HepG2 (cell line): ENCODE data around the gene VCP. TPM values are rescaled to one million over a fixed set of nuclear protein-coding genes. Genes with fewer than 3 reads are reported as not detected.

Source experiments
- DDIT3 ChIP-seq: sonication (generic); formaldehyde crosslinking; IDR thresholded peaks from 2 replicates; pipeline ENCODE4 v1.4.0; 2020; ENCODE audit warnings: mild to moderate bottlenecking, missing genetic modification reagents
- DMAP1 ChIP-seq: IDR thresholded peaks from 2 replicates; pipeline ENCODE4 v1.6.1; 2016
- DZIP1 ChIP-seq: sonication (generic); formaldehyde crosslinking; IDR thresholded peaks from 2 replicates; pipeline ENCODE4 v1.5.0; 2020; ENCODE audit warnings: mild to moderate bottlenecking, missing genetic modification reagents
- GPN1 ChIP-seq: sonication (generic); formaldehyde crosslinking; IDR thresholded peaks from 2 replicates; pipeline ENCODE4 v1.5.1; 2020; ENCODE audit warnings: missing genetic modification reagents, borderline replicate concordance
- HIC2 ChIP-seq: sonication (generic); formaldehyde crosslinking; IDR thresholded peaks from 2 replicates; pipeline ENCODE4 v1.9.0; 2022; ENCODE audit warnings: low read depth, missing genetic modification reagents
- KLF12 ChIP-seq: sonication (generic); formaldehyde crosslinking; IDR thresholded peaks from 2 replicates; pipeline ENCODE4 v1.4.0; 2020; ENCODE audit warnings: missing genetic modification reagents, borderline replicate concordance
- KLF9 ChIP-seq: IDR thresholded peaks from 2 replicates; pipeline ENCODE4 v1.6.1; 2016; ENCODE audit warnings: low read depth
- MAZ ChIP-seq, 2 experiments: sonication (generic) in 1 of 2; formaldehyde crosslinking in 1 of 2; IDR thresholded peaks; 2 replicates each; pipeline versions ENCODE4 v1.5.0 to v1.6.1; 2012 to 2020; ENCODE audit warnings: low read depth in 2 of 2, mild to moderate bottlenecking in 2 of 2, borderline replicate concordance in 1 of 2, improper control_type of control experiment in 1 of 2, low read length in 1 of 2, missing genetic modification reagents in 1 of 2, moderate library complexity in 1 of 2
- MXD3 ChIP-seq: IDR thresholded peaks from 2 replicates; pipeline ENCODE4 v1.6.1; 2016; ENCODE audit warnings: mild to moderate bottlenecking, missing biosample characterization, missing genetic modification reagents
- PAX8 ChIP-seq: sonication (generic); formaldehyde crosslinking; IDR thresholded peaks from 2 replicates; pipeline ENCODE4 v1.8.0; 2022; ENCODE audit warnings: mild to moderate bottlenecking, missing genetic modification reagents, borderline replicate concordance
- POLR2A ChIP-seq, 2 experiments: IDR thresholded peaks; 2 replicates each; pipeline ENCODE4 v1.6.1; 2011; ENCODE audit warnings: low read depth in 2 of 2, low read length in 2 of 2, mild to moderate bottlenecking in 1 of 2, moderate library complexity in 1 of 2; ENCODE audit not compliant: insufficient read depth in 1 of 2
- REPIN1 ChIP-seq: sonication (generic); formaldehyde crosslinking; IDR thresholded peaks from 2 replicates; pipeline ENCODE4 v1.8.0; 2022; ENCODE audit warnings: missing genetic modification reagents, low read depth, mild to moderate bottlenecking, borderline replicate concordance
- SMAD9 ChIP-seq: sonication (generic); formaldehyde crosslinking; IDR thresholded peaks from 2 replicates; pipeline ENCODE4 v1.5.1; 2020; ENCODE audit warnings: mild to moderate bottlenecking, missing genetic modification reagents
- ZNF503 ChIP-seq: sonication (generic); formaldehyde crosslinking; IDR thresholded peaks from 2 replicates; pipeline ENCODE4 v1.4.0; 2020; ENCODE audit warnings: missing genetic modification reagents
- ZNF530 ChIP-seq: sonication (generic); formaldehyde crosslinking; IDR thresholded peaks from 2 replicates; pipeline ENCODE4 v1.5.0; 2020; ENCODE audit warnings: low read depth, mild to moderate bottlenecking, missing genetic modification reagents
- ZNF543 ChIP-seq: sonication (generic); formaldehyde crosslinking; IDR thresholded peaks from 2 replicates; pipeline ENCODE4 v1.4.0; 2020; ENCODE audit warnings: mild to moderate bottlenecking, missing genetic modification reagents
- ZNF567 ChIP-seq: sonication (generic); formaldehyde crosslinking; IDR thresholded peaks from 2 replicates; pipeline ENCODE4 v1.8.1; 2023; ENCODE audit warnings: mild to moderate bottlenecking, missing genetic modification reagents, borderline replicate concordance
- ZNF598 ChIP-seq: sonication (generic); formaldehyde crosslinking; IDR thresholded peaks from 2 replicates; pipeline ENCODE4 v1.5.1; 2020; ENCODE audit warnings: mild to moderate bottlenecking, missing genetic modification reagents, borderline replicate concordance
- ZNF747 ChIP-seq: sonication (generic); formaldehyde crosslinking; IDR thresholded peaks from 2 replicates; pipeline ENCODE4 v1.8.1; 2023; ENCODE audit warnings: missing genetic modification reagents, mild to moderate bottlenecking, borderline replicate concordance
- ZSCAN29 ChIP-seq: sonication (generic); formaldehyde crosslinking; conservative IDR thresholded peaks from 2 replicates; pipeline ENCODE4 v1.4.0; 2020; ENCODE audit warnings: mild to moderate bottlenecking, missing genetic modification reagents
- polyA plus RNA-seq, 8 experiments: library from polyadenylated mRNA; depleted of rRNA in 3 of 8; stranded (reverse) in 7 of 8; unstranded in 1 of 8; fragments of >200 nt; fragmentation: Illumina TruSeq in 4 of 8; extraction: Trizol in 4 of 8; gene quantifications; 2 replicates each; pipeline versions ENCODE4 v1.2.1 to v1.2.3, GENCODE V29; 2011 to 2016; ENCODE audit warnings: low read depth in 4 of 8, missing spikeins in 1 of 8, mixed read lengths in 1 of 8; ENCODE audit not compliant: insufficient read depth in 1 of 8
- total RNA-seq, 5 experiments: library from RNA; depleted of rRNA; stranded (reverse); fragments of >200 nt; fragmentation: Illumina TruSeq; extraction: Trizol; gene quantifications; 2 replicates each; pipeline ENCODE4 v1.2.3, GENCODE V29; 2016; ENCODE audit warnings: low read depth in 1 of 5

Gene VCP
- total and polyA plus RNA-seq, 2 of the 13 experiments (the other 11 are each of a cell fraction or from before 2014, with no cell fraction given): 143 to 391 TPM

- TF ChIP-seq PAX8 (CRISPR knock-in tag) (no peak), GPN1 (no peak), KLF12 (CRISPR knock-in tag) (no peak), MXD3 (CRISPR knock-in tag) (no peak), ZNF567 (no peak; the same call in 1 of the 2 replicates), POLR2A (IDR thresholded peaks at IDR 0.05; ENCODE audit: insufficient read depth in 1 of 2, low read depth in 2 of 2, low read length in 2 of 2) (peak in 1 of 2 experiments; percentile 94; a peak in 2 of 4 replicates), REPIN1 (CRISPR knock-in tag) (no peak), MAZ (IDR thresholded peaks at IDR 0.05; ENCODE audit: borderline replicate concordance, low read depth, low read length) (no peak), MAZ (CRISPR knock-in tag; IDR thresholded peaks at IDR 0.05; ENCODE audit: low read depth) (no peak; the same call in 1 of the 2 replicates), ZNF503 (CRISPR knock-in tag) (no peak; the same call in 1 of the 2 replicates), ZNF598 (CRISPR knock-in tag) (no peak), KLF9 (CRISPR knock-in tag) (no peak), ZSCAN29 (CRISPR knock-in tag) (no peak), DZIP1 (CRISPR knock-in tag) (no peak), ZNF530 (CRISPR knock-in tag) (no peak), HIC2 (CRISPR knock-in tag) (no peak; the same call in 1 of the 2 replicates), ZNF543 (no peak), DMAP1 (CRISPR knock-in tag) (no peak), SMAD9 (CRISPR knock-in tag) (no peak), ZNF747 (CRISPR knock-in tag) (no peak), DDIT3 (CRISPR knock-in tag) (no peak)
These were observed at the start of gene VCP (continued) for GRCh38 chr9:35072461-35073278.
